Nephron progenitor cell (in vitro differentiated cells): ENCODE results near the gene ARHGAP30.

ENCODE experiments used
- DNase-seq: peaks from one replicate; pipeline ENCODE4 v3.0.0; 2021
- H3K27ac Mint-ChIP-seq: 2 replicates; pipeline ENCODE4 v1.8.0; 2021; ENCODE audit warnings: mild to moderate bottlenecking, moderate library complexity, mixed read lengths
- H3K27me3 Mint-ChIP-seq: 2 replicates; pipeline ENCODE4 v1.8.0; 2021; ENCODE audit warnings: mild to moderate bottlenecking, low read depth, mixed read lengths; ENCODE audit not compliant: poor library complexity
- H3K36me3 Mint-ChIP-seq: 2 replicates; pipeline ENCODE4 v1.8.0; 2021; ENCODE audit warnings: low read depth, mixed read lengths
- H3K4me1 Mint-ChIP-seq: 2 replicates; pipeline ENCODE4 v1.8.0; 2021; ENCODE audit warnings: mixed read lengths
- H3K4me3 Mint-ChIP-seq: 2 replicates; pipeline ENCODE4 v1.8.0; 2021; ENCODE audit warnings: mild to moderate bottlenecking, moderate library complexity, mixed read lengths
- H3K9me3 Mint-ChIP-seq: 2 replicates; pipeline ENCODE4 v1.8.0; 2021; ENCODE audit warnings: mild to moderate bottlenecking, moderate library complexity, mixed read lengths
- CTCF ChIP-seq: fragments of 200-600 bp; sonication (generic); IDR thresholded peaks from 2 replicates; pipeline ENCODE4 v1.5.0; 2021; ENCODE audit warnings: antibody characterized with exemption

The ARHGAP30 gene

GRCh38 chr1:161048949-161049722 lies 20.6 kb downstream of the ARHGAP30 start:
- peaks cover 26% of the 10 kb centered on the region for H3K36me3 Mint-ChIP-seq
- peaks cover 38% of the 10 kb centered on the region for H3K27me3 Mint-ChIP-seq
- no peak for TF ChIP-seq CTCF
- H3K9me3 Mint-ChIP-seq, result peaks cover 43% of the 10 kb centered on the region
- DNase-seq, result no peak
- H3K27ac Mint-ChIP-seq, result no peak overlapping the region
- H3K4me1 Mint-ChIP-seq, result peaks cover 20% of the 10 kb centered on the region
- H3K4me3 Mint-ChIP-seq, result peak overlapping the region; percentile 31

- Mint-ChIP-seq H3K4me1 (peaks cover 25% of the 10 kb centered on the region), H3K4me3 (peak overlapping the region; percentile 36), H3K36me3 (peaks cover 31% of the 10 kb centered on the region), H3K27ac (no peak overlapping the region), H3K9me3 (peaks cover 43% of the 10 kb centered on the region), H3K27me3 (peaks cover 32% of the 10 kb centered on the region)
- DNase-seq, result no peak
- no peak for TF ChIP-seq CTCF
Measured at GRCh38 chr1:161047436-161048420, 22.0 kb downstream of the ARHGAP30 start.

- Mint-ChIP-seq H3K4me1 (peaks cover 28% of the 10 kb centered on the region), H3K27ac (no peak overlapping the region)
Measured at GRCh38 chr1:161046605-161047228, 23.0 kb downstream of the ARHGAP30 start.

GRCh38 chr1:161045736-161046604 lies 23.7 kb downstream of the ARHGAP30 start, which contains the start of gene USF1:
USF1 (minus strand) TSS chr1:161045977; CDS start chr1:161043275, 2,702 bp downstream.
- H3K4me1 Mint-ChIP-seq, result peaks cover 28% of the 10 kb centered on the region
- peak; percentile 91 for DNase-seq
- H3K9me3 Mint-ChIP-seq, result peaks cover 43% of the 10 kb centered on the region
- H3K4me3 Mint-ChIP-seq, result peak within 1 kb of the TSS; percentile 97
- H3K36me3 Mint-ChIP-seq, result peaks cover 48% of the 10 kb centered on the region
- H3K27ac Mint-ChIP-seq, result peak within 1 kb of the TSS; percentile 100
- H3K27me3 Mint-ChIP-seq, result peaks cover 32% of the 10 kb centered on the region
- no peak for TF ChIP-seq CTCF

More at GRCh38 chr1:161046605-161047228, 23.0 kb downstream of the ARHGAP30 start:
- TF ChIP-seq CTCF, result no peak
- peaks cover 32% of the 10 kb centered on the region for H3K27me3 Mint-ChIP-seq
- peaks cover 43% of the 10 kb centered on the region for H3K9me3 Mint-ChIP-seq
- DNase-seq, result no peak
- peak overlapping the region; percentile 97 for H3K4me3 Mint-ChIP-seq
- H3K36me3 Mint-ChIP-seq, result peaks cover 41% of the 10 kb centered on the region
